Adipose tissue (tissue), 3 donors: Measurements from ENCODE around the gene JMJD6. TPM values are rescaled to one million over a fixed set of nuclear protein-coding genes. Genes with fewer than 3 reads are reported as not detected.

Experiments used
- H3K27ac ChIP-seq: one replicate; pipeline ENCODE4 v1.5.1; 2013; ENCODE audit warnings: low read depth, low read length
- WGBS, 3 donors: extraction: QIAGEN DNeasy Blood & Tissue Kit; methylation state at CpG; one replicate each; pipeline ENCODE4 v1.1.7; 2013; 5-methylcytosine and 5-hydroxymethylcytosine counted together
- polyA plus RNA-seq, 3 donors: library from polyadenylated mRNA; stranded (reverse); fragments of 200-250 nt; gene quantifications; one replicate each; pipeline ENCODE4 v1.2.3, GENCODE V29; 2013
- donor health status: healthy with polysubstance abuse.
- donor health status: Bipolar disorder and iron deficiency.
- donor health status: healthy.

The JMJD6 gene
- polyA plus RNA-seq, 3 donors = 19.3 to 51.5 (median 32.4) TPM

DNA sequence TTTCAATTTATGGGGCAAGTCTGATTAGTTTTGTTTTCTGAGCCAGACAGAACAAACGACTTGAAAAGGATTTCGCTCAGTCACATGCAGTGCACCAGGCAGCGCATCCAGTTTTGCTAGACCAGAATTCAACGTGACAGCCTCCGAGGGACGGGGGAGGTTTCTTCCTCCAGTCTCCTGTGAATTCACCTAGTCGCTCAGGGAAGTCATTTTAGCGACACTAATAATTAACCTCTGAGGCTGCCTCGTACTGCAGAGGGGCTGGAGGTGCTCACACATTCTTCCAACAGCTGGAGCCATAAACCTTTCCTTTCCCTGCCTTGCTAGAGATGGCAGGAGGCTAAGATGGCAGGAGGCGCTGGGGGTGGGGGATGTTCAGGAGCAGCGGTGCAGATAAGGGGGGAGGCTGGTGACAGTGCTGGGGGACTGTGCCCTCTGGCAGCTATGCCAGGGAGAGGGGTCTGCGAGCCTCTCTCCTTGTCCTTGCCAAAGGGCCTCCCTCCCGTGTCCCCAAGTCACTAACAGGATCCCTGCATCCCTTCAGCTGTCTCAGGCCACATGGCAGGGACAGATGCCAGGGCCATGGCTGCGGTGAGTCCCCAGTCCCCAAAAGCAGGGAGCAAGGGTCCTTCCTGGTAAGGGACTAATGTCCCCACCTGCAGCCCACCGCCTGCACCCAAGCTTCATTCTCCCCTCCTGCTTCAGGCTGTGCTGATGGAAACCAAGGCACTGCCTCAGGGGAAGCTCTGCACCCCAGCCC, 39.7 kb downstream of the JMJD6 start:
- no peak overlapping the region for H3K27ac ChIP-seq
- 70 to 80% (median 74%) methylated on average over 15 of the region's 15 CpGs for WGBS, 3 donors

DNA sequence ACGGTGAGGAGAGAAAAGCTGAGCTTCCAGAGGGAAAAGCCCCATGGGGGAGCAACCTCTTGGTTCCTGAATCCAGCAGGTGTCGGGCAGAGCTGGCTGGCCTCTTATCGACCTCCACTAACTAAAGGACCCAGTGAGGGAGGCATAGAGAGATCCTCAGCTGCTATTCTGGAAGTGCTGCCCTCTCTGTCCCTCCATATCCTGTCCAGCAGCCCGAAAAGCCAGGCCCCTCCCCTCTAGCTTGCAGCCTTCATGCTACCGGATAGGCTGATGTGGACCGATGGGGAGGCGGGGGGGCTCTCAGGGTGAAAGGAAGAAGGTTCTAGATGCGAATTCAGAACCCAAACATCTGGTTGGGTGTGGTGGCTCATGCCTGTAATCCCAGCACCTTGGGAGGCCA, 40.6 kb downstream of the JMJD6 start:
- no peak overlapping the region for H3K27ac ChIP-seq
- WGBS, 3 donors = 74 to 84% (median 79%) methylated on average over 8 of the region's 8 CpGs

DNA sequence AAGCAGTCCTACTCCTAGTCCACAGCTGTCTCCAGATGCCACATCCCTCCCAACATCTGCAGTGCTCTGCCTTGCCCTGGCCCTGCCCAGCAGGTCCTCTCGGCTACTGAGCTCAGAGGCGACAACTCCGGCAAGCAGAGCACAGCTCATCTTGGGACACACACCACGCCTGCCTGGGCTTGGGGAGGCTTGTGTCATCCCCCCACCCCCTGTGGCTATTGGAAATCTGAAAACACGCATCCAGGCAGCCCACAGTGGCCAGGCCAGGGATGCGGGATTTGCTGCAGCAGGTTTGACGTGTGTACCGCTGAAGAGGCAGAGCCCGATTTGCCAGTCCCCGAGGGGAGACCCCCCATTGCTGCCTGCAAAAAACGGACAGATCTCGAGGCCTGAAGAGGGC, 41.0 kb downstream of the JMJD6 start:
- no peak overlapping the region for H3K27ac ChIP-seq
- WGBS, 3 donors = 82 to 87% (median 87%) methylated on average over 12 of the region's 12 CpGs

DNA sequence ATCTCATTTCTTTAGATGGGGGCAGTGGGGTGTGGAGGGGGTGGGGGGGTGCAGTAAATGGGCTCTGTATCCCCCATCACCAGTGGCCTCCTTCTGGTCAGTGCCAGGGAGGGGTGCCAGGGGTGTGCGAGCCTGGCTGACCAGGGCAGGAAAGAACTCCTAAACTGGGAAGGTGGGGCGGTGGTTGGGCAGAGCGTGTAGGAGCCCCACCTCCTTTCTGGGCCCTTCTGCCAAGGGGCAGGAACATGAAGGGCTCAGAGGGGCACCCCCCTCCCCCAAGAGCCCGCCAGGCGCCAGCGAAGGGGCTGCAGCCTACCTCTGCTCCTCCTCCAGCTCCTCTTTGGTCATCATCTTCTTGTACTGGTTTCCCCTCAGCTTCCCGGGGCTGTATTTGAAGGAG, 41.6 kb downstream of the JMJD6 start:
- H3K27ac ChIP-seq = no peak overlapping the region
- WGBS, 3 donors = 81 to 91% (median 88%) methylated on average over 7 of the region's 7 CpGs

DNA sequence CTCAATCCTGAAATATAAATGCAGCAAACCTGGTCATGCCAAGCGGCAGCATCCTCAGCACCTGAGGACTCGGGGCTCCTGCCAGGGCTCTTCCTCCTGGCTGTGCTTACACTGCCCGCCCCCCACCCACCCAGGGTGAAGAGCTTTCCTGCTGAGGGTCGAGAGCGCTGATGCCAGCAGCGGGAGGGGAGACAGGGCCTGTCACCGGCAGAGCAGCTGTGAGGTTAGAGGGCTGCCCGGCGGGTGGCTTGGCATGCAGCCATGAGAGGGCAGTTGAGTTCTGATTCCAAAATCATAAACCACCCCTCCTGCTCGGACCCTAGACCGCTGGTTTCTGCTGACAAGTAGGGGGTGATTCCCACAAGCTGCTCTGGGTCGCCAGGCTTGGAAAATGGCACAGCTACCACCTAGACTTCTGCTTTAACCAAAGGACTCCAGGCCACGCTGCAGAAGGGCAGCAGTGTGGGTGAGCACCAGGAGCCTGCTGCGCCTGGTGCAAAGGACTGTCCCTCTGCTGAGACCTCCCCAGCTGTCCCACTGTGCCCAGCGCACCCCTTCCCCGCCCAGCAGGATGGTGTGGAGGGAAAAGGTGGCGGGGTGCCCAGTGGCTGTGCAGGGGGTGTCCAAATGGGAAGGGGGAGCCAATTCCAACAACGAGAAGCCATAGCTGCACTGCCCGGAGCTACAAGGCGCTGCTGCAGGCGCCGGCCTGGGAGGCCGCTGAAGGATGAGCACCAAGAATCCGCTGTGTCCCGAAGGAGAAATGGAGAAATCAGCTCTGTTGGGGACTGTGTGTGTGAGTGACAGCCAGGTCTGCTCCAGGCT, 42.3 kb downstream of the JMJD6 start:
- H3K27ac ChIP-seq = no peak overlapping the region
- 84 to 90% (median 86%) methylated on average over 25 of the region's 25 CpGs for WGBS, 3 donors

DNA sequence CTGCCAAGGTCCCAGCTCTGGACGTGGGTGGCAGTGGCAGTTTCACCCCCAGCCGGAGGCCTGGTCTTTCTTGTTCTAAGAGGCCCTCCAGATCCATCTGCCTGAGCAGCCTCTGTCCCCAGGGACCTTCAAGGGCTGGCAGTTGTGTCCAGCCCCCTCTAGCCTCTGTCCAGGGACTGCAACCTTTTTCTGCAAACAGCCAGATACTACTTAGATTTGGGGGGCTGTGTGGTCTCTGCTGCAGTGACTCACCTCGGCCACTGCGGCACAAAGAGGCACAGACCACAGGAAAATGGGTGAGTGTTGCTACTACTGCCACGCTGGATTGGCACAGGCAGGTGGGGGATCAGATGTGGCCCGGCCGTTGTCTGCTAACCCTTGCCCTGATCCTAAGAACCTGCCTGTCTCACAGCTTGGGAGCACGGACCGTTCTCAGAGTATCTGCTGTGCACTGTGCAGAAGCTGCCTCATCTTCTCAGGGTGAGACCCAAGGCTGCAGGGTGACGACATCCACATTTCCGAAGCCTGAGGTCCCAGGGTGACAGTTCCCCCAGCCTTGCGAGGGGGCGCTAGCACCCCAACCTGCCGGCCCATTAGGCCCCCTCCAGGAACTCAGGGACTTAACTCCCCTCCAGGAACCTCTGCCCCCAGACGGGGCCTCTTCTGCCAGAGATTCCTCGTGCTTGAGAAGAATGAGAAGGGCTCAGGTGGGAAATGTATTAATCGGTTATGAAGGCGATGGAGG, 43.2 kb downstream of the JMJD6 start:
- 74 to 81% (median 77%) methylated on average over 18 of the region's 18 CpGs for WGBS, 3 donors
- no peak overlapping the region for H3K27ac ChIP-seq

DNA sequence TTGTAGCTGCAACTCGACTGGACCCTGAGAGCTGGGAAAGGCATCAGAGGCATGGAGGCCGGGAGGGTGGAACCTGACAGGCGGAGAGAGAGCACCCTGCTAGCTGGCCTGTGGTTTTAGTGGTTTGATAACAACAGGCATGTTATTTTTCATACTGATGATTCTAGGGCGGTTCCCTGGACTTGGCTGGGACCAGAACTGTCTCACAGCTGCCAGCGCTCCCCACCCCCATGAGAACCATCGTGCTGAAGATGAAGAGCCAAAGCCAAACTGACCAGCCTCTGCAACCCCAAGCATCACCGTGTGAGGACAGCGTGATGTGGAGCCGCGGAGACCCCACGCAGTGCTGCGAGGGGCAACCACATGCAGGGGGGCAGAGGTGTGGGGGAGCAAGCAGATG, 44.1 kb downstream of the JMJD6 start:
- no peak overlapping the region for H3K27ac ChIP-seq
- 53 to 81% (median 66%) methylated on average over 12 of the region's 12 CpGs for WGBS, 3 donors

DNA sequence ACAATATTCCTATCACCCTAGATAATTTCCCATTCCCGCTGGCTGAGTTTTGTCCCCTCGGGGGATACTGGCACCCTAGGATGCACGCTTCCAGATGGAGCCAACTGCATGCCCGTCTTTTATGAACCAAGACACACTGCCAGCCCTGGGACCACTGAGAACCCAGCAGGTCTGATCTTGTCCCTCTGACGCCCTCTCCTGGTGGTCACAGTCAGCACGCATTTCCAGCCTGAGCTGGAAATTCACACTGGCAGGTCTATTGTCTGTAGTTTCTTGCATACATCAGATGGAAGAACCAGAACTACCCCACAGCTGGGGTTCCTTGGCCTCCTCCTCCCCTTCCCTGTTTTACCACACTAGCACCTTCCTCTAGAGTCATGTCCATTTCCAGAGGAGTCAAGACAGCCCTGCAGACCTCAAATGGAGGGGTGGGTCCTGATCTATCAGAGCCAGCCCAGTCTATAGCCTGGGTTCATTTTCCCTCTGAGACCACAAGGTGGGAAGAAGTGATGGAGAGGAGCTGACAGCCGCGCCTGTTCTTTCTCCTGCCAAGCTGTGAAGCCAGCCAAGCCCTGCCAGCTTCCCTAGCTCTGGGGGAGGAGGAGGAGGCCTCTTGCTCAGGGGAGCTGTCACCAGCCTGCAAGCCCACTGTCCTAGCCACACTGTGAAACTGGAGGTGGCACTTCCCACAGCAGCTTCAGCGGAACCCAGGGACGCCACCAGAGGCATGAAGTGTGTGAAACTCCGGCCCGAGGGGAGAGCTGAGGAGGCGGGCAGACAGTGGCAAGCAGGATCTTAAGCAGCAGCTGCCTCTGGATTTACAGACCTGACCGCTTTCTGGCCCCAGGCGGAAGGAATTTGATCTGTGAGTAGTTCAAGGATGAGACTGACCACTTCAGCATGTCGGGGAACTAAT, 44.9 kb downstream of the JMJD6 start:
- WGBS, 3 donors = 60 to 69% (median 65%) methylated on average over 16 of the region's 16 CpGs
- H3K27ac ChIP-seq = no peak overlapping the region

DNA sequence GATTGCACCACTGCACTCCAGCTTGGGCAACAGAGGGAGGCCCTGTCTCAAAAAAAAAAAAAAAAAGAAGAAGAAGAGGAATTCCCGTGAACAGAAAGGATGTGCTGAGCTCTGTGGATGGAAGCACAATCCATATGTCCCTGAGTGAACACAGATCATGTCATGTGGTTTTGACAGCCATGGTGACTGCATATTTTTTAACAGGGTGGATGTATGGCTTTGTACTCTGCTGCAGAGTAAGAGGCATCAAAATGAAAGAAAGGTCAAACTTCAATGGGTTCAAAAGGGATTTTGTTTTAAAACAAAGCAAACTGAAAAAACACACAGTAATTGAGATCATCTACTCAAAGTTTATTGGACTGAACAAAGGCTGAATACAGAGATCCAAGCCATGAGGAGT, 47.2 kb downstream of the JMJD6 start:
- H3K27ac ChIP-seq = no peak overlapping the region
- WGBS, 3 donors = 47 to 85% (median 52%) methylated on average over 1 of the region's 1 CpG

DNA sequence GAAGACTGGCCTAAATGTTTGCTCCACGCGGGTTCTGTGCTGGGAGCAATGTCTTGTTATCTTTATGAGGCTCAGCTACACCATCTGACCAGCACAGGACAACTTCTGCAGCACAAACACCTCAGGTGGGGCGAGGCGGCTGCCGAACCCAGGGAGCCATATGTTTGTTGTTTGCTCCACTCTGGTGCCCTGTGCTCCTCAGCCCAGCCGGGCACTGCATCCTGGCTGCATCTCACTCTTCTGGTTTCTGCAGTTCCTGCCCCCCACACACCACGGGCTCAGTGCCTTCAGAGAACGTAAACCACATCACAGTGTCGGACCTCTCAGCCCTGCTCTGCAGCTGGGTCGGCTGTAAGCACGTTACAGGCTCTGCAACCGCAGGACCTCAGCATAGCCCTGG, 48.1 kb downstream of the JMJD6 start:
- WGBS, 3 donors = 64 to 90% (median 77%) methylated on average over 12 of the region's 12 CpGs

DNA sequence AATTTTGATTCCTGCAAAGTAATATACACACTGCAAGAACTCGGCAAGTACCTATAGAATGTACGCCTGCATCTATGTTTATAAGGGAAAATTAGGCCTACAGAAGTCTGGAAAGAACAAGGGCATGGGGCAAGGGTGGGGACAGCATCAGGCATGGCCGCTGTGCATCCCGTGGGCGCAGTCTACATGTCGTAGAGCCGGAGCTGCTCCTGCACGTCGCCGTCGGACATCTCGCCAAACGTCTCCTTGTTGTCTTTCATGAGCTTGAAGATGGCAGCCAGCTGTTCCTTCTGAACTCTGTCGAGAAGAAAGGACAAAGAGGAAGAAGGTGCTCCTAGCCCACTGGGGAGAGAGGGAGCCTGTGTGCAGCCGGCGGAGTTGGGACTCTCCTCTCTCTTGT, 49.0 kb downstream of the JMJD6 start:
- H3K27ac ChIP-seq = no peak overlapping the region
- WGBS, 3 donors = 87 to 90% (median 89%) methylated on average over 16 of the region's 16 CpGs

More for the DNA sequence above, 48.1 kb downstream of the JMJD6 start:
- no peak overlapping the region for H3K27ac ChIP-seq

DNA sequence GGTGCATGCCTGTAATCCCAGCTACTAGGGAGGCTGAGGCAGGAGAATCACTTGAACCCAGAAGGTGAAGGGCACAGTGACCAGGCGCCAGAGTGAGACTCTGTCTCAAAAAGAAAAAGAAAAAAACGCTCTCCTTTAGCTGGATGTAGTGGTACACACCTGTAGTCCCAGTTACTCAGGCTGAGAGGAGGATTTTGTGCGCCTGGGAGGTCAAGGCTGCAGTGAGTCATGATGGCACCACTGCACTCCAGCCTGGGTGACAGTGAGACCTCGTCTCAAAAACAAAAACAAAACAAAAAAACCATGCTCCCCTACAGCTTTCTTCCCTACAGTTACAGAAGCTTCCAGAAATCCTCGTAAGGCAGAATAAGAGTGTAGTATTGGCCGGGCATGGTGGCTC, 49.8 kb downstream of the JMJD6 start:
- WGBS, 3 donors = 90 to 95% (median 93%) methylated on average over 6 of the region's 6 CpGs

DNA sequence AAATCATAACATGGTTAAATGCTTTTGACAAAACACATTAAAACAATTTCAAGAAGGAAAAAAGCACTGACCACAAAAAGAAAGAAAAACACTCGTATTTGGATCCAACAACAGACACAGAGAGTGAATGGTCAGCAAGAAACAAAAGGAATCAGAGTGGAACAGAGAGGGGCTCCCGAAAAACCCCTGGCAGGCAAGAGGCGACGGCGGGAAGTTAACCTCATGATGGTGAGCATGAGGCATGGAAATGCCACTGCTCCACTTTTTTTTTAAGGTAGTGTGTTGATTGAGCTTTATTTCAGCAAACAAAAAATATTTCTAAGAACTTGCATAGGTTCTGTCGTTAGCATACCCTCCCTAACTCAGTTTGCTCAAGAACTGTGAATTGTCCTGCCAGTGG, 50.8 kb downstream of the JMJD6 start:
- WGBS, 3 donors = 91 to 96% (median 93%) methylated on average over 6 of the region's 6 CpGs
- H3K27ac ChIP-seq = no peak overlapping the region

More for the DNA sequence above, 49.8 kb downstream of the JMJD6 start:
- H3K27ac ChIP-seq = no peak overlapping the region

DNA sequence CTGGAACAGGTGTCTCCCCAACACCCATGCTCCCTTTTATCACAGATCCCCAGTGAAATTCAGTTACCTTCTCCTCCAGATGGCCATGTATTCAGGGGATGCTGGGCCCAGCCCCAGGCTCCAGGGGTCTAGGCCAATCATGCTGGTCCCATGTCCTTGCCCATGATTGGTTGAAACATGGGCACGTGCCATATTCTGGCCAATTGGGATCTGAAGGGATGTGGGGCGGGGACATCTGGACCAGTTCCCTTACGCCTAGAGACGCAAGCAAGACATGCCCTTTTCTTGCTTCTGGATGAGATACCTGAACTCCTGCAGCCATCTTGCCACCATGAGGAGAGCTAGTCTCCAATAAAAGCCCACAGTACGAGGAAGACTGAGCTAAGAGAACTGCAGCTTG, 51.8 kb downstream of the JMJD6 start:
- no peak overlapping the region for H3K27ac ChIP-seq
- 96 to 99% (median 97%) methylated on average over 5 of the region's 5 CpGs for WGBS, 3 donors

DNA sequence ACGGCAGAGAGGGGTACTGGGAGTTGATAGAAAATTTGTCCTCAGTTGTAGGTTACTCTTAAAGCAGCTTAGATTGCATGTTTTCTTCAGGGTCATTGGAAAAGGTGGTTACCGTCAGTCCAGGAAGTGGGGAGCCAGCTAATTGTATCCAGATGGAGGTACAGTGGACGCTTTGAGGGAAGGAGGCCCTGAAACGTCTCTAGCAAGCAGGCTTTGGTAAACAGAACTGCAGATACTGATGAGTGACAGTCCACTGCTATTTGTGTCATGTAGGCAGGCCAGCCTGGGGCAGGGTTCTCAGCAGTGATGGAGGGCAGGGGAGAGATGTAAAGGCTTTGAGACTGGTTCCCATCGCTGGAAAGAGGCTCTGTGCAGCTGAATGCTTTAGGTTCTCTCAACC, 52.7 kb downstream of the JMJD6 start:
- H3K27ac ChIP-seq = no peak overlapping the region
- 75 to 82% (median 76%) methylated on average over 5 of the region's 5 CpGs for WGBS, 3 donors

DNA sequence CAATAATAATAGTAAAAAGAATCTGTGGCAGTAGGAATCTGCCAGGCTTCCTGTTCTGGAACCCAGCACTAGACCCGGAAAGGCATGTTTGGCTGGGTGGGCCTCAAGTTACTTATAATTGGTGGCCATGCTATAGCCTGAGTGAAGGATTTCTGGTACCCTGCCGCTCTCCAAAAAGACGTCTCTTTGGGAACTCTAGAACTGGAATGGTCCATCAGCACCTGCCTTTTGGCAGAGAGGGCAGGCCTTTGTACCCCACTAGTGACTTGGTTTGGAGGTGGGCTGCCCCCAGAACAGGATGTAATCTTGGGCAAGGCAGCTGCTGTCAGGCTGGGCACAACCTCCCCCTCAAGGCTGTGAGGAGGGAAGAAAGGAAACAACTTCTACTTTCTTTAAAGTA, 53.5 kb downstream of the JMJD6 start:
- WGBS, 3 donors = 85 to 93% (median 86%) methylated on average over 3 of the region's 3 CpGs

DNA sequence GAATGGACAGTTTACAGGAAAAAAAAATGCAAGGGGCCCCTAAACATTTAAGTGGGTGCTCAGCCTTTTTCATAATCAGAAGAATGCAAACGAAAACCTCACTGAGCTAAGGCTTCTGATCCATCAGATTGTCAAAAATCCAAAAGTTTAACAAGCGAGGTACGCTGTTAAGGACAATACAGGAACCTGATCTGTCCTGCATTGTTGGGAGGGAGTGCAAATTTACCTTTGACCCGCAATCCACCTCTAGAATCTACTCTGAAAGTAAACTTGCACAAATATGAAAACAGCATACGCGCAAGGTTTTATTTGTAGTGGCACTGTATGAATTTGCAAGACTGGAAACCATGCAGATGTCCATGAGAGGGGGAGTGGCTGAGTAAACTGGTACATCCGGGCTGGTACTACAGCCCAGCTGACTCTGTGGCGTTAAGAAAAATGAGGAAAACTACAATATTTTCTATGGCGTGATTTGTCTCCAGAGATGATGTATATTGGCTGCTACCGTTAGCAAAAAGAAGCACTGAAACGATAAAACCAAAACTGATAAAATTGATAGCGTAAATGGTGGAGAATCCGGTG, 54.0 kb downstream of the JMJD6 start:
- H3K27ac ChIP-seq = no peak overlapping the region
- 28 to 53% (median 53%) methylated on average over 13 of the region's 13 CpGs for WGBS, 3 donors

More for the DNA sequence above, 53.5 kb downstream of the JMJD6 start:
- no peak overlapping the region for H3K27ac ChIP-seq

DNA sequence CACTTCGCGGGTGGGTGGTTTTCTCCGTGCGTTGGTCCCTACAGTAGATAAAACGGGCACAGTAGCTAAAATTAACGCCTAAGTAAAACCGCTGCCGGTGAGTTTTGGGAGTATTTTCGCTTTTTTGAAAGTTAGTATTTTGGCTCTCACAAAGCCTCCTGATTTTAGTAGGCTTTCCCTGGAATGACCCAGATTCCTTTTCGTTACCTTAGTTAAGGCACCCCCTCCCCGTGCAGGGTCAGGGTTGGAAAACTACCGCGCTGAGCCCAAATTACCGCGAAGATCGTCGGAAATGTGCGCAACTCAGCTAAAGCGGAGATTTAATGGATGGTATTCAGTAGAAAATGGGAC, 54.5 kb downstream of the JMJD6 start:
- H3K27ac ChIP-seq = no peak overlapping the region
- 0 to 1% (median 0%) methylated on average over 19 of the region's 19 CpGs for WGBS, 3 donors
